NCI-H2029 treated with DMSO at 0.1 percent for 48 hours (cell line): ENCODE results near the gene MPL.
"Not testable (repeated sequence)": the region's sequence is repeated elsewhere in the genome, so short reads cannot be mapped to it uniquely, and the experiment has no call there.

Experiments
- DNase-seq: peaks from one replicate; lab custom pipeline; 2025; lab: John Stamatoyannopoulos, UW

MPL gene

DNA sequence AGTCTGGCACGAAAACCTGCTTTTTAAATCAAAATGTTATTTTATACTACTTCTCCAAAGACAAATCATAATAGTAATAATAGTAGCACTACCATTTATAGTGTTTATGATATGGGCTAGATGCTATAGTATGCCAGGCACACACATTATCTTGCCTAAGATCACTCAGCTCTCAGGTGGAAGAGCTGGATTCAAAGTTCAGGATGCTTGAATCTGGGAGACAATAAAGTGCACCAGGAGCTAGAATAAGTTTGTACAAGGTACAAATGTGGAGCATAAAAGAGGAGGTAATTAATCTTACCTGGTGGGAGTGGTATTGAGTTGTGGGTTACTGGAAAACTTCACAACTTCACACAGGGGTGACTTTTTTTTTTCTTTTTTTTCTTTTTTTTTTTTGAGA lies 40.2 kb downstream of the MPL start:
- no peak for DNase-seq

DNA sequence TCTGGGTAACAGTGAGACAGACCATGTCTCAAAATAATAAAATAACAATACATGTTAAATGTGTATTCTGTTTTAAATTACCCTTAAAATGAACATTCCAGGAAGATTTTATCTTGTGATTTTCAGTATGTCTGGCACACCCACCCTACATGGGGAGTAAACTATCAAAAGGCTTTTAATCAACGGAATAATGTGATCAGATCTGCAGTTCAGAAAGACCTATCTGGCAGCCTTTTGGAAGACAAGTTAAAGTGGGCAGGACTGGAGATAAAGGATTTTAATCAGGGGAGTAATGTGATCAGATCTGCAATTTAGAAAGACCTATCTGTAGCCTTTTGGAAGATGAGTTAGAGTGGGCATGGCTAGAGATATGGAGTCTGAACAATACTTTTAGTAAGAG lies 41.9 kb downstream of the MPL start:
- DNase-seq = no peak

- DNase-seq = no peak
These were observed 44.0 kb downstream of the MPL start for GRCh38 chr1:43381612-43382011.

GRCh38 chr1:43382027-43382779 lies 44.6 kb downstream of the MPL start:
- DNase-seq = no peak

GRCh38 chr1:43383449-43383848 lies 45.8 kb downstream of the MPL start:
- DNase-seq = no peak

- DNase-seq = no peak
These were observed 49.1 kb downstream of the MPL start for GRCh38 chr1:43386676-43387075.

- DNase-seq = no peak
These were observed 50.5 kb downstream of the MPL start for GRCh38 chr1:43387976-43388599.

GRCh38 chr1:43388613-43389012 lies 51.0 kb downstream of the MPL start:
- no peak for DNase-seq

GRCh38 chr1:43389326-43390313 lies 52.0 kb downstream of the MPL start, which contains the start of the genes MED8 and SZT2:
TSS of gene MED8 (minus strand) at chr1:43389800. CDS start at chr1:43389764, 36 bp downstream.
TSS of gene SZT2 (plus strand) at chr1:43389899. CDS start at chr1:43389969, 70 bp downstream.
- DNase-seq = peak; percentile 98

DNA sequence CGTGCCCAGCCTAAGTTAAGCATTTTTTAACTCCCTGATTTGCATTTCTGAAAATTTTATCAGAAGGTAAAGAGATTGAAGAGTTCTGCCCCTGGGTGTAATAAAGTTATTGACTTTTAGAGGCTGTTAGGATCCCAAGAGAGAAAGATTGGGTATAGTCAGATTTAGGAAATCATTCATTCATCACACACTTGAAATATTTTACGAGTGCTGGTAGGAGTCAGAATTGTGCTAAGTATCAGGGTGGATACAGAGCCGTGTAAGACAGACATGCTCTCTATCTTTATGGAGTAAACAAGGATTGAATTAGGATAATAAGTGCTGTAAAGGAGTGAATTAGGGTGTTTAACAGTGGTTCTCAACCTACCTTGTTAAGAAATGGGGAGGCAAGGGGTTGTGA lies 55.1 kb downstream of the MPL start:
- DNase-seq = no peak

GRCh38 chr1:43395523-43395922 lies 57.9 kb downstream of the MPL start:
- DNase-seq = no peak

DNA sequence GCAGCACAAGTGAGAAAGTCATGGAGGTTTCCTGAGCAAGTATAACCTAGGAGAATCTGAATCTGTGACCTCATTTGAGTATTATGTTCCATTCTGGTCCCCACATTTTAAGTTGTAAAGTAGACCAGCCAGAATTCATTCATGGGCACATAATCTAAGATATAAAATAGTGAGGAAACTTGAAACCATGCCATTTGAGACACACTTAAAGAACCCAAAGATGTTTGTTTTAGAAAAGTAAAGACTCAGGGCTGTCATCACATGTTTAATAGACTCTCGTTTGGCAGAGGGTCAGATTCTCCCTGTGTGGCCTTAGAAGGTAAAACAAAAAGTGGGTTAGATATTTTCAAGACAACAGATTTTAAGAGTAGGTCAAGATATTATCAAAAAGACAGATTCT lies 58.4 kb downstream of the MPL start:
- DNase-seq = peak; percentile 38

DNA sequence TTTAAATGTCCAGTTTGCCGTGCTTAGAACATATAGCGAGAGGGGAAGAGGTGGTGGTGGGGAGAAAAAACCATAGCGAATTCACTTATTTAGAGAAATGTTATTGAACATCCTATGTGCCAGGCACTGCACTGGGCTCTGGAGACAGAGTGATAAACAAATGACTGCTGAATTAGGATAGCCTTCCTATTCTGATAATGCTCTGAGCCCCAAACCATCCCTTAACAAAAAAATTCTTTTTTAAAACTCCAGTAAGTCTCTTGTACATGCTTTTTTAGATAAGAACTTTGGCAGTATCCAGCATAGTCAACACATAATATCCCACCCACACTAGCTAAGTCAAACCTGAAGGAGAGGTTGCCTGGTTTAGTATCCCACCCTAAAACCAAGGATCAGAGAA lies 60.6 kb downstream of the MPL start:
- DNase-seq = no peak

- DNase-seq = not testable (repeated sequence)
These were observed 62.8 kb downstream of the MPL start for GRCh38 chr1:43400441-43400840.

DNA sequence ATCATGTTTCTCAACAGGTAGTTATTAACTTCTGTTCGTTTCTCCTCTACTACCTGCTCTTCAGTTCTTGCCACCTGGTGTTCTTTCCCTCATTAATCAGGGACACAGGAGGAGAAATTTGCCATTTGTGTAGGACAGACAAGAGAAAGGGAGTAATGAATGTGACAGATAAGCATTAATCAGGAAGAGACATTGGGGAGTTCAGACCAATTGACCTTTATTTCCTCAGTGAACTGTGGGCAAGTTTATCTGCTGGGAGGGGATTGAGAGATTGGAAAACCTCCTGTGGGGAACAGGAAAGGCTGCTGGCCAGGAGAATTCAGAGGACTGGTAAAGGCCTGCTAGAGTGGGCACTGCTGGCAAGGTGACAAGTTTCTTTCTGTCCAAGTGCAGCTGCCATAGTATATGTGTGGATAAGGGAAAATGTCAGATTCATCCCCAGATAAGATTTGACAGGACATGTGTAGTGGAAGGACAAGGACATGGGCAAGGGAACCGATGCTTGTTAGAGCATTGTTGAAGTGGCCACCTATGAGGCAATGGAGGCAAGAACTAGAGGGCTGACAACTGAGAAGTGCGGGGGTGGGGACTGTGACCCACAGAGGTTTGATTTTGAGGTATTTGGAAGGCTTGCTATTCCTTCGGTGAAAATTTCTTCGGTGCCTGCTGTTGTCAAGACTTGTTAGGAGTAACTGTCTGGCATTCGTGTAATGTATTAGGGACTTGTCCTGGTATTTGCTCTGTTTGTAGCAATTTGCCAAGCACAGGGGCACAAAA lies 64.7 kb downstream of the MPL start:
- peak; percentile 38 for DNase-seq
